ENCODE results near the gene MAP3K9.
"Not testable (repeated sequence)": the region's sequence is repeated elsewhere in the genome, so short reads cannot be mapped to it uniquely, and the experiment has no call there.

MAP3K9 gene

GRCh38 chr14:70706177-70706576 lies 103.1 kb downstream of the MAP3K9 start:
- Histone ChIP-seq H3K4me1 (ENCODE audit: control insufficient read depth in 5 of 5, insufficient read depth in 5 of 5, low read length in 5 of 5) (peaks cover 0 to 10% (median 0%) of the 10 kb centered on the region in 5 donors), H3K4me3 (ENCODE audit: low read depth in 1 of 5, low read length in 5 of 5) (no peak overlapping the region), H3K27ac (ENCODE audit: low read depth, low read length) (no peak overlapping the region), H3K27me3 (ENCODE audit: control insufficient read depth in 5 of 5, insufficient read depth in 4 of 5, low read length in 5 of 5) (peaks cover 0 to 8% (median 0%) of the 10 kb centered on the region in 5 donors), H3K9me3 (ENCODE audit: control insufficient read depth in 5 of 5, low read length in 5 of 5) (no peaks in the 10 kb centered on the region), H3K36me3 (ENCODE audit: control insufficient read depth in 5 of 5, insufficient read depth in 5 of 5, low read length in 5 of 5) (no peaks in the 10 kb centered on the region), H3K9ac (ENCODE audit: low read length in 5 of 5) (no peak overlapping the region)

GRCh38 chr14:70704960-70705359 lies 104.4 kb downstream of the MAP3K9 start:
- peaks cover 0 to 16% (median 2%) of the 10 kb centered on the region in 5 donors for H3K4me1 ChIP-seq (ENCODE audit: control insufficient read depth in 5 of 5, insufficient read depth in 5 of 5, low read length in 5 of 5)
- H3K27me3 ChIP-seq (ENCODE audit: control insufficient read depth in 5 of 5, insufficient read depth in 4 of 5, low read length in 5 of 5), result peaks cover 0 to 8% (median 0%) of the 10 kb centered on the region in 5 donors
- H3K36me3 ChIP-seq (ENCODE audit: control insufficient read depth in 5 of 5, insufficient read depth in 5 of 5, low read length in 5 of 5), result no peaks in the 10 kb centered on the region
- no peak overlapping the region for H3K4me3 ChIP-seq (ENCODE audit: low read depth in 1 of 5, low read length in 5 of 5)
- no peak overlapping the region for H3K9ac ChIP-seq (ENCODE audit: low read length in 5 of 5)
- H3K9me3 ChIP-seq (ENCODE audit: control insufficient read depth in 5 of 5, low read length in 5 of 5), result no peaks in the 10 kb centered on the region
- H3K27ac ChIP-seq (ENCODE audit: low read depth, low read length), result no peak overlapping the region

- not testable (repeated sequence) for H3K9me3 ChIP-seq (ENCODE audit: control insufficient read depth in 5 of 5, low read length in 5 of 5); H3K27ac ChIP-seq (ENCODE audit: low read depth, low read length); H3K36me3 ChIP-seq (ENCODE audit: control insufficient read depth in 5 of 5, insufficient read depth in 5 of 5, low read length in 5 of 5); H3K4me3 ChIP-seq (ENCODE audit: low read depth in 1 of 5, low read length in 5 of 5); H3K27me3 ChIP-seq (ENCODE audit: control insufficient read depth in 5 of 5, insufficient read depth in 4 of 5, low read length in 5 of 5); H3K9ac ChIP-seq (ENCODE audit: low read length in 5 of 5)
- peaks cover 0 to 18% (median 2%) of the 10 kb centered on the region in 5 donors for H3K4me1 ChIP-seq (ENCODE audit: control insufficient read depth in 5 of 5, insufficient read depth in 5 of 5, low read length in 5 of 5)
Observed at GRCh38 chr14:70703621-70704168, 105.6 kb downstream of the MAP3K9 start.

- Histone ChIP-seq H3K9ac (ENCODE audit: low read length in 5 of 5) (no peak overlapping the region), H3K9me3 (ENCODE audit: control insufficient read depth in 5 of 5, low read length in 5 of 5) (no peaks in the 10 kb centered on the region), H3K27me3 (ENCODE audit: control insufficient read depth in 5 of 5, insufficient read depth in 4 of 5, low read length in 5 of 5) (peaks cover 0 to 6% (median 0%) of the 10 kb centered on the region in 5 donors), H3K27ac (ENCODE audit: low read depth, low read length) (no peak overlapping the region), H3K4me3 (ENCODE audit: low read depth in 1 of 5, low read length in 5 of 5) (no peak overlapping the region), H3K36me3 (ENCODE audit: control insufficient read depth in 5 of 5, insufficient read depth in 5 of 5, low read length in 5 of 5) (no peaks in the 10 kb centered on the region), H3K4me1 (ENCODE audit: control insufficient read depth in 5 of 5, insufficient read depth in 5 of 5, low read length in 5 of 5) (peaks cover 2 to 25% (median 11%) of the 10 kb centered on the region in 5 donors)
Observed at GRCh38 chr14:70702161-70702560, 107.2 kb downstream of the MAP3K9 start.

- Histone ChIP-seq H3K4me3 (ENCODE audit: low read depth in 1 of 5, low read length in 5 of 5) (no peak overlapping the region), H3K27me3 (ENCODE audit: control insufficient read depth in 5 of 5, insufficient read depth in 4 of 5, low read length in 5 of 5) (peaks cover 0 to 6% (median 0%) of the 10 kb centered on the region in 5 donors), H3K9me3 (ENCODE audit: control insufficient read depth in 5 of 5, low read length in 5 of 5) (no peaks in the 10 kb centered on the region), H3K36me3 (ENCODE audit: control insufficient read depth in 5 of 5, insufficient read depth in 5 of 5, low read length in 5 of 5) (no peaks in the 10 kb centered on the region), H3K27ac (ENCODE audit: low read depth, low read length) (no peak overlapping the region), H3K4me1 (ENCODE audit: control insufficient read depth in 5 of 5, insufficient read depth in 5 of 5, low read length in 5 of 5) (peaks cover 2 to 25% (median 11%) of the 10 kb centered on the region in 5 donors), H3K9ac (ENCODE audit: low read length in 5 of 5) (no peak overlapping the region)
Observed at GRCh38 chr14:70701610-70702009, 107.7 kb downstream of the MAP3K9 start.

- H3K27ac ChIP-seq (ENCODE audit: low read depth, low read length), result no peak overlapping the region
- no peaks in the 10 kb centered on the region for H3K9me3 ChIP-seq (ENCODE audit: control insufficient read depth in 5 of 5, low read length in 5 of 5)
- H3K9ac ChIP-seq (ENCODE audit: low read length in 5 of 5), result no peak overlapping the region
- peaks cover 0 to 4% (median 0%) of the 10 kb centered on the region in 5 donors for H3K27me3 ChIP-seq (ENCODE audit: control insufficient read depth in 5 of 5, insufficient read depth in 4 of 5, low read length in 5 of 5)
- H3K4me3 ChIP-seq (ENCODE audit: low read depth in 1 of 5, low read length in 5 of 5), result no peak overlapping the region
- no peaks in the 10 kb centered on the region for H3K36me3 ChIP-seq (ENCODE audit: control insufficient read depth in 5 of 5, insufficient read depth in 5 of 5, low read length in 5 of 5)
- H3K4me1 ChIP-seq (ENCODE audit: control insufficient read depth in 5 of 5, insufficient read depth in 5 of 5, low read length in 5 of 5), result peaks cover 2 to 25% (median 11%) of the 10 kb centered on the region in 5 donors
Observed at GRCh38 chr14:70700955-70701585, 108.2 kb downstream of the MAP3K9 start.

GRCh38 chr14:70699646-70700045 lies 109.7 kb downstream of the MAP3K9 start:
- H3K36me3 ChIP-seq (ENCODE audit: control insufficient read depth in 5 of 5, insufficient read depth in 5 of 5, low read length in 5 of 5), result no peaks in the 10 kb centered on the region
- no peak overlapping the region for H3K27ac ChIP-seq (ENCODE audit: low read depth, low read length)
- peaks cover 2 to 25% (median 11%) of the 10 kb centered on the region in 5 donors for H3K4me1 ChIP-seq (ENCODE audit: control insufficient read depth in 5 of 5, insufficient read depth in 5 of 5, low read length in 5 of 5)
- H3K9ac ChIP-seq (ENCODE audit: low read length in 5 of 5), result no peak overlapping the region
- no peaks in the 10 kb centered on the region for H3K27me3 ChIP-seq (ENCODE audit: control insufficient read depth in 5 of 5, insufficient read depth in 4 of 5, low read length in 5 of 5)
- H3K9me3 ChIP-seq (ENCODE audit: control insufficient read depth in 5 of 5, low read length in 5 of 5), result no peaks in the 10 kb centered on the region
- no peak overlapping the region for H3K4me3 ChIP-seq (ENCODE audit: low read depth in 1 of 5, low read length in 5 of 5)

GRCh38 chr14:70698288-70698687 lies 111.0 kb downstream of the MAP3K9 start:
- Histone ChIP-seq H3K27me3 (ENCODE audit: control insufficient read depth in 5 of 5, insufficient read depth in 4 of 5, low read length in 5 of 5) (no peaks in the 10 kb centered on the region), H3K36me3 (ENCODE audit: control insufficient read depth in 5 of 5, insufficient read depth in 5 of 5, low read length in 5 of 5) (no peaks in the 10 kb centered on the region), H3K4me3 (ENCODE audit: low read depth in 1 of 5, low read length in 5 of 5) (no peak overlapping the region), H3K27ac (ENCODE audit: low read depth, low read length) (no peak overlapping the region), H3K4me1 (ENCODE audit: control insufficient read depth in 5 of 5, insufficient read depth in 5 of 5, low read length in 5 of 5) (peaks cover 2 to 25% (median 11%) of the 10 kb centered on the region in 5 donors), H3K9me3 (ENCODE audit: control insufficient read depth in 5 of 5, low read length in 5 of 5) (no peaks in the 10 kb centered on the region), H3K9ac (ENCODE audit: low read length in 5 of 5) (no peak overlapping the region)

- H3K4me3 ChIP-seq (ENCODE audit: low read depth in 1 of 5, low read length in 5 of 5), result no peak overlapping the region
- peaks cover 2 to 25% (median 11%) of the 10 kb centered on the region in 5 donors for H3K4me1 ChIP-seq (ENCODE audit: control insufficient read depth in 5 of 5, insufficient read depth in 5 of 5, low read length in 5 of 5)
- H3K9me3 ChIP-seq (ENCODE audit: control insufficient read depth in 5 of 5, low read length in 5 of 5), result no peaks in the 10 kb centered on the region
- no peaks in the 10 kb centered on the region for H3K36me3 ChIP-seq (ENCODE audit: control insufficient read depth in 5 of 5, insufficient read depth in 5 of 5, low read length in 5 of 5)
- H3K27me3 ChIP-seq (ENCODE audit: control insufficient read depth in 5 of 5, insufficient read depth in 4 of 5, low read length in 5 of 5), result no peaks in the 10 kb centered on the region
- H3K9ac ChIP-seq (ENCODE audit: low read length in 5 of 5), result no peak overlapping the region
- no peak overlapping the region for H3K27ac ChIP-seq (ENCODE audit: low read depth, low read length)
Observed at GRCh38 chr14:70697701-70698100, 111.6 kb downstream of the MAP3K9 start.

- Histone ChIP-seq H3K36me3 (ENCODE audit: control insufficient read depth in 5 of 5, insufficient read depth in 5 of 5, low read length in 5 of 5) (no peaks in the 10 kb centered on the region), H3K4me3 (ENCODE audit: low read depth in 1 of 5, low read length in 5 of 5) (no peak overlapping the region), H3K9me3 (ENCODE audit: control insufficient read depth in 5 of 5, low read length in 5 of 5) (no peaks in the 10 kb centered on the region), H3K27ac (ENCODE audit: low read depth, low read length) (no peak overlapping the region), H3K9ac (ENCODE audit: low read length in 5 of 5) (no peak overlapping the region), H3K27me3 (ENCODE audit: control insufficient read depth in 5 of 5, insufficient read depth in 4 of 5, low read length in 5 of 5) (no peaks in the 10 kb centered on the region), H3K4me1 (ENCODE audit: control insufficient read depth in 5 of 5, insufficient read depth in 5 of 5, low read length in 5 of 5) (peaks cover 2 to 17% (median 11%) of the 10 kb centered on the region in 5 donors)
Observed at GRCh38 chr14:70696026-70696425, 113.3 kb downstream of the MAP3K9 start.
